Astrocyte of the cerebellum (primary cell): ENCODE data around the gene RPN2.

Experiments
- DNase-seq: peaks from one replicate; pipeline ENCODE4 v3.0.0-alpha.2; 2011; ENCODE audit warnings: low read depth
- H3K4me3 ChIP-seq: 2 replicates; pipeline ENCODE4 v1.5.1; 2011; ENCODE audit warnings: mild to moderate bottlenecking, low read depth, low read length, moderate library complexity
- CTCF ChIP-seq: IDR thresholded peaks from 2 replicates; pipeline ENCODE4 v1.5.1; 2012; ENCODE audit warnings: low read length, low read depth, moderate library complexity, mild to moderate bottlenecking; ENCODE audit errors: missing control alignments
- in situ Hi-C: cut with HindIII; loops from 2 replicates; pipeline ENCODE4 v1.10.0; 2017; ENCODE audit warnings: low sequenced_read_pairs

The RPN2 gene

DNA sequence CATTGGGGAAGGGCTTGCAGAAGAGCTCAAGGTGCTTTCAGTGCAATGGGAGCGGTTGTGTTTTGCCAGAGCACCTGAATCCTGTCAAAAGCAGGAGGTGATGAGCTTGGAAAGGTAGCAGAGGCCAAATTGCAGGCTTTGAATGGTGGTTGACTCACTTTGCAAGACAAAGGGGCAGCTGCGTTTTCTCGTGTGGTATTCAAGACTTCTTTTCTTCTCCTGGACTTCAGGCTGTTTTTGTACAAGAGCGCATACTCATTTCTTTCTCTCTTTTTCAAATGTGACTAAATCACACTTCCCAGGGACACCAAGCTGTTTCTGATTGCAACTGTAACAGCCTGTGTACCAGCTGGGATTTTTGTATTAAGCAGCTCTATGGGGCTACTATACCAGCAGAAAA is 50.2 kb downstream of the RPN2 start:
- DNase-seq = no peak
- no peak for TF ChIP-seq CTCF
- in situ Hi-C loops = no loop called here
- no peak overlapping the region for H3K4me3 ChIP-seq

GRCh38 chr20:37230200-37230599 is 51.1 kb downstream of the RPN2 start:
- TF ChIP-seq CTCF = no peak
- in situ Hi-C loops = no loop called here
- no peak for DNase-seq
- H3K4me3 ChIP-seq = no peak overlapping the region

DNA sequence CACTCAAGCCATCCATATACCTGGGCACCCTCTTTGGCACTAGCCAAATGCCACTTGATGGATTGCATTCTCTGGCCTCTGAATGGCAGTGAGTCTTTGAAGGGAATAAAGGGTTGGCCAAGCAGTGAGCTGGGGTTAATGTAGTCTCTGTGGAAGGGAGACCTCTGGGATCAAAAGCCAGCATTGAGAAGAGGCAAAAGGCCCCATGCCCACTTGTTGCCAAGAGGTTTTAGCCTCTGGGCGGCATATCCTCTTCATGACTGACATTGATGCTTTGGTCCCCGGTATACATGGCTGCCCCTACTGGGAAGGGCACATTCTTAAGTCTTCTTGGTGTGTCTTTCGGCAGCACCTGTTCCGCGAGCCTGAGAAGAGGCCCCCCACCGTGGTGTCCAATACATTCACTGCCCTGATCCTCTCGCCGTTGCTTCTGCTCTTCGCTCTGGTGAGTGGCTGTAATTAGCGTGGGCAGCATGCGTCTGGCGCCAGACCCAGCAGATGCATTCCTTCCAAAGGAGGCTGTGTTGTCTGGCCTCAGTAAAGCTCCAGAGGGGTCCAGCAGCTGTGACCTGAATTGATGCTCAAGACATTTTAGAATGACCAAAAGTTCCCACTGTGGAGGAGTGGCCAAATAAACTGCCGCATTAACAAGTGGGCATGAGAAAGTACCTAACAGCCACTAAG is 53.0 kb downstream of the RPN2 start:
- no peak overlapping the region for H3K4me3 ChIP-seq
- DNase-seq = no peak
- in situ Hi-C loops = no loop called here
- no peak for TF ChIP-seq CTCF

- DNase-seq = no peak
- no peak for TF ChIP-seq CTCF
- in situ Hi-C loops = no loop called here
Measured at GRCh38 chr20:37233548-37234253, 54.6 kb downstream of the RPN2 start.

DNA sequence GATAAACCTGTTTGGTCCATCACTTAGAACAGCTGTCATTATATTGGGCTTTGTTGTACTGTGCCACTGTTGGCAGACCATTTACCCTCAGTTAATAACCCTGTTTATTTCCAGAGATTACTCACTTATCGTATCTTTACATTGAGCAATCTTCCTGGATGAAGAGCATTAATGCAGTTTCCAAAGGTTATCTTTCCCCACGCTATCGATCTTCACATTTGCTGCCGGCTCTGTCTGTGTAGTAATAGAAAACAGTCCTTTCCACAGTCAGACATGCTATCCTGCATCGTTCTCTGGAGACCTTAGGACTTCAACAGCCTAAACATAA is 55.1 kb downstream of the RPN2 start:
- no peak overlapping the region for H3K4me3 ChIP-seq
- TF ChIP-seq CTCF = no peak
- DNase-seq = no peak
- in situ Hi-C loops = no loop called here

More at GRCh38 chr20:37233548-37234253, 54.6 kb downstream of the RPN2 start:
- no peak overlapping the region for H3K4me3 ChIP-seq

DNA sequence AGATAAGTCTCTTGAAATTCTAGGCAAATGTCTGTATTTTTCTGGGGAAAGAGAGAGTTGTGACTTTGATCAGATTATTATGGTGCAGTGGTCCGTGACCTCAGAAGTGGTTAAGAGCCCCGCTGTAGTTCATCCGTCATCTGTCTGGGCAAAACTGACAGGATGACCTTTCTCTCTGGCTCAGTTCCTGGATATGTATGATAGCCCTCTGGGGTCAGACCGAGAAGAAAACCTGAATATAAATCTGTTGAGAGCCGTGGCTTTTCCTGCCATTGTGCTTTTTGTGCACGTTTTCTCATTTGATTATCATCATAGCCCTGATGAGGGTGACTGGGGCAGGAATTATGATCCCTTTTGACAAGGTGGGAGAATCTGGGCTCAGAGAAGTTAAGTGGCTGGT is 55.9 kb downstream of the RPN2 start:
- no peak for DNase-seq
- in situ Hi-C loops = no loop called here
- no peak for TF ChIP-seq CTCF
- no peak overlapping the region for H3K4me3 ChIP-seq
